Ishikawa (cell line): ENCODE data around the gene IL4R.

Source experiments
- CEBPB ChIP-seq: IDR thresholded peaks from 2 replicates; pipeline ENCODE4 v1.6.1; 2012
- CREB1 ChIP-seq: IDR thresholded peaks from 2 replicates; pipeline ENCODE4 v1.6.1; 2012; ENCODE audit warnings: low read depth
- EGR1 ChIP-seq: IDR thresholded peaks from 2 replicates; pipeline ENCODE4 v1.6.1; 2012
- EP300 ChIP-seq: IDR thresholded peaks from 2 replicates; pipeline ENCODE4 v1.6.1; 2012; ENCODE audit warnings: borderline replicate concordance
- FOXM1 ChIP-seq: IDR thresholded peaks from 2 replicates; pipeline ENCODE4 v1.6.1; 2012; ENCODE audit warnings: low read depth, borderline replicate concordance
- MAX ChIP-seq: IDR thresholded peaks from 2 replicates; pipeline ENCODE4 v1.6.1; 2012
- NFIC ChIP-seq: IDR thresholded peaks from 2 replicates; pipeline ENCODE4 v1.6.1; 2012
- RAD21 ChIP-seq: IDR thresholded peaks from 2 replicates; pipeline ENCODE4 v1.6.1; 2012; ENCODE audit warnings: low read depth
- REST ChIP-seq: IDR thresholded peaks from 2 replicates; pipeline ENCODE4 v1.6.1; 2012; ENCODE audit warnings: low read depth, mild to moderate bottlenecking
- TAF1 ChIP-seq: IDR thresholded peaks from 2 replicates; pipeline ENCODE4 v1.6.1; 2012; ENCODE audit warnings: low read depth, mild to moderate bottlenecking
- TCF12 ChIP-seq: IDR thresholded peaks from 2 replicates; pipeline ENCODE4 v1.6.1; 2012; ENCODE audit warnings: low read depth
- TEAD4 ChIP-seq: IDR thresholded peaks from 2 replicates; pipeline ENCODE4 v1.6.1; 2012
- USF1 ChIP-seq: IDR thresholded peaks from 2 replicates; pipeline ENCODE4 v1.6.1; 2012
- YY1 ChIP-seq: IDR thresholded peaks from 2 replicates; pipeline ENCODE4 v1.6.1; 2012; ENCODE audit warnings: low read depth
- ZBTB7A ChIP-seq: IDR thresholded peaks from 2 replicates; pipeline ENCODE4 v1.6.1; 2012; ENCODE audit warnings: low read depth

The IL4R gene

DNA sequence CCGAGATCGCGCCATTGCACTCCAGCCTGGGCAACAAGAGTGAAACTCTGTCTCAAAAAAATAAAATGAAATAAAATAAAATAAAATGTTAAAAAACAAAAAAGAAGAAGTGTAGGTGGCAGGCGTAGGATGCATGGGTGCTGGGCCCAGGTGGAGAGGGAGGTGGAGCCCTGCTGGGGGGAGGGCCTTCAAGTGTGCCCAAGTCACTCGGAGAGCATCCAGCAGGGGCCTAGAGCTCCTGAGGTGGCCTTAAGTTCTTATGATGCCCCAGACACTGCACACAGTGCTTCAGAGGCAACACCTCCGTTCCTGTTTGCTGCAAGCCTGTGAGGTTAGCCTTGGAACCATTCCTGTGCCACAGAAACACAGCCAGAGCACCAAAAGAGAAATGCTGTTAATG, 23.2 kb downstream of the IL4R start:
- TF ChIP-seq EGR1 (no peak), ZBTB7A (no peak), TAF1 (no peak), TCF12 (no peak), USF1 (no peak), REST (no peak), CEBPB (no peak), CREB1 (no peak), FOXM1 (no peak), RAD21 (no peak), MAX (no peak), NFIC (no peak), YY1 (no peak), EP300 (no peak), TEAD4 (no peak)

DNA sequence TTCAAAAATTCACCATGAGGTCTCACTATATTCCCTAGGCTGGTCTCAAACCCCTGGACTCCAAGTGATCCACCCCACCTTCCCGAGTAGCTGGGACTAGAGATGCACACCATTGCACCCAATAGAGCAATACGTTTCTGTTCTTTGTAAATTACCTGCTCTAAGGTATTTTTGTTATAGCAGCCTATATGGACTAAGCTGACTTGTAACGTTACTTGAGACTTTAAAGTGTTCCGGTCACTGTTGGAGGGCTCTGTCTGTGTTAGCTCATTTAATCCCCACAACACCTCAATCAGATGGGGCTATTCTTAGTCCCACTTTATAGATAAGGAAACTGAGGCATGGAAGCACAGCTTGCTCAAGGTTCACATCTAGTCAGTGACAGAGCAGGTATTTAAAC, 25.4 kb downstream of the IL4R start:
- TF ChIP-seq TEAD4 (no peak), YY1 (no peak), TAF1 (no peak), EP300 (no peak), MAX (no peak), RAD21 (no peak), USF1 (no peak), FOXM1 (no peak), TCF12 (no peak), NFIC (no peak), REST (no peak), CEBPB (no peak), ZBTB7A (no peak), EGR1 (no peak), CREB1 (no peak)

DNA sequence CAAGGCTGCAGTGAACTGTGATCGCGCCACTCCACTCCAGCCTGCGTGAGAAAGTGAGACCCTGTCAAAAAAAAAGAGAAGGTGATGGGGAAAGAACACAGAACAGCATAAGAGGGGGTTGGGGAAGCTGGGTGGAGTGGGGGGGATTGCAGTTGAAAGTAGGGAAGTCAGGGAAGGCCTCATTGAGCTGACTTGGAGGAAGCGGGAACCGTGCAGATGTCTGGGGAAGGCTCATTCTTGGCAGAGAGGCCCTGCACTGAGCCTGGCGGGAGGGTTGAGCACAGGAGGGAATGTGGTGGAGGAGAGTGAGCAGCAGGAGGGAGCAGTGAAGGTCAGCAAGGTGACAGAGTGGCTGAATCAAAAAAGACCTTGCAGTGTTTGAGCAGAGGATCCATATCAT, 26.9 kb downstream of the IL4R start:
- TF ChIP-seq NFIC = no peak
- TF ChIP-seq TAF1 = no peak
- TF ChIP-seq EGR1 = no peak
- no peak for TF ChIP-seq REST
- TF ChIP-seq ZBTB7A = no peak
- TF ChIP-seq EP300 = no peak
- TF ChIP-seq CREB1 = no peak
- no peak for TF ChIP-seq YY1
- TF ChIP-seq USF1 = no peak
- TF ChIP-seq TCF12 = no peak
- TF ChIP-seq MAX = no peak
- TF ChIP-seq TEAD4 = no peak
- no peak for TF ChIP-seq RAD21
- TF ChIP-seq CEBPB = no peak
- no peak for TF ChIP-seq FOXM1

GRCh38 chr16:27341549-27341948, 27.8 kb downstream of the IL4R start:
- TF ChIP-seq ZBTB7A = no peak
- no peak for TF ChIP-seq TEAD4
- TF ChIP-seq CEBPB = no peak
- no peak for TF ChIP-seq REST
- TF ChIP-seq TAF1 = no peak
- no peak for TF ChIP-seq CREB1
- no peak for TF ChIP-seq EP300
- TF ChIP-seq NFIC = no peak
- no peak for TF ChIP-seq RAD21
- TF ChIP-seq YY1 = no peak
- no peak for TF ChIP-seq USF1
- no peak for TF ChIP-seq EGR1
- TF ChIP-seq MAX = no peak
- TF ChIP-seq TCF12 = no peak
- TF ChIP-seq FOXM1 = no peak
